Activated CD4-positive, alpha-beta T cell treated with anti-CD3 and anti-CD28 coated beads, Interleukin-2, amount 50 U/mL, for 1 hour (primary cell): Measurements from ENCODE around the gene ELL.

Experiments
- DNase-seq: peaks from one replicate; pipeline ENCODE4 v3.0.0-alpha.2; 2020

Gene ELL

GRCh38 chr19:18503971-18504885 lies 17.6 kb downstream of the ELL start:
- DNase-seq, result no peak

GRCh38 chr19:18503337-18503970 lies 18.4 kb downstream of the ELL start:
- DNase-seq, result no peak

GRCh38 chr19:18502638-18503294 lies 19.1 kb downstream of the ELL start:
- no peak for DNase-seq

GRCh38 chr19:18502246-18502637 lies 19.6 kb downstream of the ELL start:
- DNase-seq, result no peak

GRCh38 chr19:18501832-18502231 lies 20.0 kb downstream of the ELL start:
- DNase-seq, result no peak

- no peak for DNase-seq
Observed at GRCh38 chr19:18501351-18501750, 20.5 kb downstream of the ELL start.

- no peak for DNase-seq
Observed at GRCh38 chr19:18500799-18501198, 21.1 kb downstream of the ELL start.

DNA sequence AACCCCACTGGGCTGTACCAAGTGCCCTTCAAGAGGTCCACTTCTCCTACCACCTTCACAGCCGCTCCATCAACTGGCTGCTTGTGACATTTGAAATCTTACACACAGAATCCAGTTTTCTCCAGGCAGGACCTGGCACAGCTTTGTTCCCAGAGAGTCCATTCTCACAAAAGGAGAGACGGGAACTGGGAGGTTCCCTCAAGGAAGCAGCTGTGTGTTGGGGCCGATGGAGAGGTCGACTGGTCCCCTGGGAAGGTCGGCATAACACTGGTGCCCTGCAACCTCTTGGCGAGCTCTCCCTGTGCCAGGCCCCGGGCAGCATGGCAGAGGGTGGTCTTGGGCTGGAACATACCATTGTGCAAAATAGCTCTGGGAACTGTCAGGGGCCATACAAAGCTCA lies 21.5 kb downstream of the ELL start:
- no peak for DNase-seq

GRCh38 chr19:18499055-18499775 lies 22.7 kb downstream of the ELL start:
- DNase-seq, result no peak

DNA sequence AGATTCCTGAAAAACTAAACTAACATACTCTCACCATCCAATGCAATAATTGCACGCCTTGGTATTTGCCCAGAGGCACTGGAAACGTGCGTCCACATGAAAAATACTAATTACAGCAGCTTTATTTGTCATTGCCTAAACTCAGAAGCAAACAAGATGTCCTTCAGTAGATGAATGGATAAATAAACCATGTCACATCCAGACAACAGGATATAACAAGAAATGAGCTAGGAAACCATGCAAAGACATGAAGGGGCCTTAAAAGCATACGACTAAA lies 25.0 kb downstream of the ELL start:
- DNase-seq, result no peak

GRCh38 chr19:18496167-18496979 lies 25.5 kb downstream of the ELL start:
- peak; percentile 60 for DNase-seq

DNA sequence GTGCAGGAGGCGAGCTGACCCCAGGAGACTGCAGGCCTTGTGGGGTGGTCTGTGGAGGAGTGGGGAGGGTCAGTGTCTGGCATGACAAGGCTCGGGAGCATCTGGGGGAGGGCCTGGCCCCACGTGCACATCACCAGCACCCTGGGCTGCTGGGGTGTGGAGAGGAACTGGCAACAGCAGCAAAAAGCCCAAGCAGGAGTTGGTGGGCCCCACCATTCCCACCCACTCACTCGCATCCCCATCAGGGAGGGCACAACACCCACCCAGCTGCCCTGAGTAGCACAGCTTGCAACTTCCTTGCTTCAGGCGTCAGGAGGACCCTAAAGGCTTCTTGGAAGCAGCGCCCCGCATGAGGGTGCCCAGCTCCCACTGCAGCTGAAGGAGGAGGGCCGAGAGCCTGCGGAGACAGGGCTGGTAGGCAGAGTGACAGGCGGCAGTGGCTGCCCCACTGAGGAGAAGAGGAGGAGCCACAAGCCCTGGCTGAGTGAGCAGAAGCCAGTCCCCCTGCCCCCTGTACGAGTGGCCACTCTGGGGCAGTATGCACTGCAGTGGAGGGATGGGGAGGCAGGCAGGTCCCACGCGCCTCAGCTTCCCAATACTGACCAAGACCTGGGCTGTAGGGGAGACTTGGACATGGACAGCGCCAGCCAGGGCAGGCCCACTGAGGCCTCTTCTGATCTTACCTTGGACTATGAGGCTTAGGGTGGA lies 26.5 kb downstream of the ELL start:
- DNase-seq, result no peak

GRCh38 chr19:18494267-18494607 lies 27.6 kb downstream of the ELL start:
- DNase-seq, result no peak

GRCh38 chr19:18493440-18494266 lies 28.2 kb downstream of the ELL start:
- DNase-seq, result no peak

- DNase-seq, result no peak
Observed at GRCh38 chr19:18491995-18492953, 29.6 kb downstream of the ELL start.

DNA sequence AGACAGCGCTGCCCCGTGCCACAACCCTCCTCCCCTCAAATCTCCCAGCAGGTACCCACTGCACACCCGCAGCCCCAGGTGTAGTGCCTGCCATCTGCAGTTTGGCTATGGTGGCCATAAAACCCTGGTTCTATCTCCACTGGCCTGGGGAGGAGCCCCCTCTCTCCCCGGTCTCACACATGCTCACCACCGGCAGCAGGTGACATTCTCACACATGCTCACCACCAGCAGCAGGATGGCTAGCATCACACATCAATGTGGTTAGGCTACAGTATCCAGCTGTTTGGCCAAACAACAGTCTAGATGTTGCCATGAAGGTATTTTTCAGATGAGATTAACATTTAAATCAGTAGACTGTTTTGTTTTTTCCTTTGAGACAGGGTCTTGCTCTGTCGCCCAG lies 31.1 kb downstream of the ELL start:
- DNase-seq, result no peak

DNA sequence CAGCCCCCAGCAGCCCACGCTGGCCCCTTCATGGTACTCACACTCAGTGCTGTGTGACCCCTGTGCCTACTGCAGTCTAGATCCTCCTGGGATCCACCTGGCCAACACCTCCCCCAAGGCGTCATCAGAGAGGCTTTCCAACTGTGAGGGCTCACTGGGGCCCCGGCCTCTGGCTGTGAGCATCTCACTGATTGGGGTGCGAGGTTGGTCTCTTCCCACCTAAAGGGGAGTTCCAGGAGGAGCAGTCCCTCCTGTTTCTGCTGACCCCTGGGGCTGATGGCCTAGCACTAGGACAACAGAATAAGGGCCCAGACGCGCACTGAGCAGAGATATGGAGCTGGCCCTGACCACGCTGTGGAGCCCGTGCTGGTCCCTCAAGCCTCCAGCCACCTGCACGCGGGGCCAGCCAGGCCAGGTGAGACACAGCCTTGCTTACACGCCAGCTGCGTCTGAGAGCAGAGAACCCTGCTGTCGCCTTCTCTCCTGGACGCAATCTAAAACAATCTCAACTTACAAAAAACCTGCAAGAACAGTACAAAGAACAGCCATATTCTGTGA lies 32.2 kb downstream of the ELL start:
- DNase-seq, result no peak

GRCh38 chr19:18488838-18489626 lies 32.8 kb downstream of the ELL start:
- DNase-seq, result no peak

DNA sequence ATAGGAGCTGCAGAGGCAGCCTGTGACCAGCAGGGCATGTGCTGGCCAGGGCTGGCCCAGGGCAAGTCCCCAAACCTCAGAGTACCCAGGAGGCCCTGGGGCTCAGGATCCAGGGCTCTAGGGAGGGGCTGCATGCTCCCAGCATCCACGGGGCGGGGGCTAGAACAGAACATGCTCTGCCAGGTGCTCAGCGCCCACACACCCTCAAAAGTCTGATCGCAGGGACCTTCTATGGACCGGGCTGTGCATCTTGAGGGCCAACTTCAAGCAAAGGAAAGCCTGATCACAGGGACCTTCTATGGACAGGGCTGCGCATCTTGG lies 33.5 kb downstream of the ELL start:
- DNase-seq, result no peak
